Measurements from ENCODE around the gene MAP3K2.

DNA sequence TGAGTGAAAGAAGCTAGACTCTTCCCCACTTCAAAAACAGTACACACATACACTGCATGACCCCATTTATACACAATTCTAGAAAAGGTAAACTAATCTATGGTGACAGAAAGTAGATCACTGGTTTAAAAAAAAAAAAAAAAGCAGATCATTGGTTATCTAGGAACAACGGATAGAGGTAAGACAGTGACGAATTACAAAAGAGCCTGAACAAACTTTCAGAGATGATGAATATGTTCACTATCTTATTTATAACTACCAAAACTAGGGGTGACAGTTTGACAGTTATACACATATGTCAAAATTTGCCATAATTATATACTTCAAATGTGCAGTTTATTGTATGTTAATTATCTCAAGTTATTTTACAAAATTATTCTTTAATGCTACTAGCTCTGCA, 27.5 kb downstream of the MAP3K2 start:
- TF ChIP-seq, protein P1, sequence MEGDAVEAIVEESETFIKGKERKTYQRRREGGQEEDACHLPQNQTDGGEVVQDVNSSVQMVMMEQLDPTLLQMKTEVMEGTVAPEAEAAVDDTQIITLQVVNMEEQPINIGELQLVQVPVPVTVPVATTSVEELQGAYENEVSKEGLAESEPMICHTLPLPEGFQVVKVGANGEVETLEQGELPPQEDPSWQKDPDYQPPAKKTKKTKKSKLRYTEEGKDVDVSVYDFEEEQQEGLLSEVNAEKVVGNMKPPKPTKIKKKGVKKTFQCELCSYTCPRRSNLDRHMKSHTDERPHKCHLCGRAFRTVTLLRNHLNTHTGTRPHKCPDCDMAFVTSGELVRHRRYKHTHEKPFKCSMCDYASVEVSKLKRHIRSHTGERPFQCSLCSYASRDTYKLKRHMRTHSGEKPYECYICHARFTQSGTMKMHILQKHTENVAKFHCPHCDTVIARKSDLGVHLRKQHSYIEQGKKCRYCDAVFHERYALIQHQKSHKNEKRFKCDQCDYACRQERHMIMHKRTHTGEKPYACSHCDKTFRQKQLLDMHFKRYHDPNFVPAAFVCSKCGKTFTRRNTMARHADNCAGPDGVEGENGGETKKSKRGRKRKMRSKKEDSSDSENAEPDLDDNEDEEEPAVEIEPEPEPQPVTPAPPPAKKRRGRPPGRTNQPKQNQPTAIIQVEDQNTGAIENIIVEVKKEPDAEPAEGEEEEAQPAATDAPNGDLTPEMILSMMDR (IDR thresholded peaks at IDR 0.05): no peak
- TF ChIP-seq POLR2A (IDR thresholded peaks at IDR 0.05): no peak

All from esophagus squamous epithelium (tissue), 4 donors.